ENCODE measurements around the gene MOCS1.
A peak's percentile ranks its signal among the peaks of the same experiment; 100 is the strongest.

Gene MOCS1

GRCh38 chr6:39947611-39948068 lies 13.4 kb upstream of the MOCS1 start:
- no peak for DNase-seq

- DNase-seq = peak; percentile 7
Observed at GRCh38 chr6:39945626-39946025, 11.4 kb upstream of the MOCS1 start.

GRCh38 chr6:39942903-39943580 lies 8.8 kb upstream of the MOCS1 start:
- DNase-seq = no peak

GRCh38 chr6:39941820-39942219 lies 7.6 kb upstream of the MOCS1 start:
- DNase-seq = no peak

GRCh38 chr6:39941138-39941537 lies 6.9 kb upstream of the MOCS1 start:
- DNase-seq = no peak

GRCh38 chr6:39938773-39939654 lies 4.8 kb upstream of the MOCS1 start:
- no peak for DNase-seq

- DNase-seq = no peak
Observed at GRCh38 chr6:39937686-39938333, 3.5 kb upstream of the MOCS1 start.

- no peak for DNase-seq
Observed at GRCh38 chr6:39936857-39937256, 2.6 kb upstream of the MOCS1 start.

GRCh38 chr6:39935241-39935640 lies 979 bp upstream of the MOCS1 start:
- no peak for DNase-seq

GRCh38 chr6:39933669-39934130 lies 562 bp downstream of the MOCS1 start:
- DNase-seq = no peak

- DNase-seq = no peak
Observed at GRCh38 chr6:39932386-39932910, 1.8 kb downstream of the MOCS1 start.

GRCh38 chr6:39931607-39932006 lies 2.7 kb downstream of the MOCS1 start:
- DNase-seq = no peak

GRCh38 chr6:39930540-39930939 lies 3.7 kb downstream of the MOCS1 start:
- no peak for DNase-seq

- no peak for DNase-seq
Observed at GRCh38 chr6:39929733-39930461, 4.4 kb downstream of the MOCS1 start.

GRCh38 chr6:39929039-39929732 lies 5.1 kb downstream of the MOCS1 start:
- DNase-seq = no peak

GRCh38 chr6:39927159-39927558 lies 7.1 kb downstream of the MOCS1 start:
- no peak for DNase-seq

- DNase-seq = no peak
Observed at GRCh38 chr6:39926668-39927067, 7.6 kb downstream of the MOCS1 start.

- no peak for DNase-seq
Observed at GRCh38 chr6:39925931-39926290, 8.4 kb downstream of the MOCS1 start.

GRCh38 chr6:39925191-39925930 lies 8.9 kb downstream of the MOCS1 start:
- no peak for DNase-seq

- DNase-seq = peak; percentile 12
Observed at GRCh38 chr6:39924283-39924682, 10.0 kb downstream of the MOCS1 start.

GRCh38 chr6:39923861-39924260 lies 10.4 kb downstream of the MOCS1 start:
- peak; percentile 75 for DNase-seq
